H9 (cell line): ENCODE results near the gene ADARB2. TPM values are rescaled to one million over a fixed set of nuclear protein-coding genes. Genes with fewer than 3 reads are reported as not detected.

Experiments
- DNase-seq: peaks from one replicate; pipeline ENCODE4 v3.0.0-alpha.2; 2017
- H2AFZ ChIP-seq: one replicate; pipeline ENCODE4 v1.6.1; 2013; ENCODE audit warnings: mild to moderate bottlenecking, low read length, control low read depth, moderate library complexity
- H2AK5ac ChIP-seq: 2 replicates; pipeline ENCODE4 v1.6.1; 2013; ENCODE audit warnings: low read length, control low read depth, mixed read lengths; ENCODE audit not compliant: insufficient read length
- H2BK120ac ChIP-seq: one replicate; pipeline ENCODE4 v1.6.1; 2013; ENCODE audit warnings: low read depth, mild to moderate bottlenecking, low read length, control low read depth, inconsistent platforms; ENCODE audit not compliant: poor library complexity, severe bottlenecking
- H2BK12ac ChIP-seq: 2 replicates; pipeline ENCODE4 v1.6.1; 2013; ENCODE audit warnings: low read length, control low read depth, mixed read lengths, low read depth; ENCODE audit not compliant: insufficient read length
- H2BK15ac ChIP-seq: 2 replicates; pipeline ENCODE4 v1.6.1; 2013; ENCODE audit warnings: low read depth, low read length, control low read depth
- H2BK20ac ChIP-seq: one replicate; pipeline ENCODE4 v1.6.1; 2013; ENCODE audit warnings: low read depth, mild to moderate bottlenecking, low read length, control low read depth, inconsistent platforms; ENCODE audit not compliant: poor library complexity, severe bottlenecking
- H2BK5ac ChIP-seq: 2 replicates; pipeline ENCODE4 v1.6.1; 2013; ENCODE audit warnings: low read length, control low read depth, mixed read lengths; ENCODE audit not compliant: insufficient read length
- H3K14ac ChIP-seq: 2 replicates; pipeline ENCODE4 v1.6.1; 2013; ENCODE audit warnings: low read length, control low read depth; ENCODE audit not compliant: insufficient read depth
- H3K18ac ChIP-seq: 2 replicates; pipeline ENCODE4 v1.6.1; 2013; ENCODE audit warnings: low read depth, mild to moderate bottlenecking, mixed read lengths, low read length, control low read depth; ENCODE audit not compliant: insufficient read length
- H3K23ac ChIP-seq: 2 replicates; pipeline ENCODE4 v1.6.1; 2013; ENCODE audit warnings: low read length, control low read depth, mixed read lengths, low read depth; ENCODE audit not compliant: insufficient read length
- H3K23me2 ChIP-seq: 2 replicates; pipeline ENCODE4 v1.6.1; 2013; ENCODE audit warnings: low read depth, mild to moderate bottlenecking, mixed read lengths, low read length, control low read depth; ENCODE audit not compliant: insufficient read length, poor library complexity, severe bottlenecking
- H3K27ac ChIP-seq: 2 replicates; pipeline ENCODE4 v1.5.1; 2013; ENCODE audit warnings: low read length, control low read depth, mixed read lengths, low read depth; ENCODE audit not compliant: insufficient read length
- H3K27me3 ChIP-seq: 2 replicates; pipeline ENCODE4 v1.6.1; 2013; ENCODE audit warnings: low read length, control low read depth, inconsistent platforms; ENCODE audit not compliant: insufficient read depth
- H3K4ac ChIP-seq: 2 replicates; pipeline ENCODE4 v1.6.1; 2013; ENCODE audit warnings: low read depth, mild to moderate bottlenecking, control low read depth, inconsistent platforms, low read length, moderate library complexity
- H3K4me1 ChIP-seq: 2 replicates; pipeline ENCODE4 v1.6.1; 2013; ENCODE audit warnings: low read length, control low read depth, inconsistent platforms; ENCODE audit not compliant: insufficient read depth
- H3K4me2 ChIP-seq: 2 replicates; pipeline ENCODE4 v1.6.1; 2013; ENCODE audit warnings: low read length, control low read depth, mixed read lengths; ENCODE audit not compliant: insufficient read length, insufficient read depth
- H3K56ac ChIP-seq: 2 replicates; pipeline ENCODE4 v1.6.1; 2013; ENCODE audit warnings: low read depth, mild to moderate bottlenecking, mixed read lengths, low read length, control low read depth; ENCODE audit not compliant: insufficient read length
- H3K79me1 ChIP-seq: 2 replicates; pipeline ENCODE4 v1.6.1; 2013; ENCODE audit warnings: low read depth, mild to moderate bottlenecking, moderate library complexity, low read length, control low read depth, inconsistent platforms; ENCODE audit not compliant: insufficient read depth, poor library complexity, severe bottlenecking
- H3K79me2 ChIP-seq: 2 replicates; pipeline ENCODE4 v1.6.1; 2013; ENCODE audit warnings: low read length, control low read depth, inconsistent platforms; ENCODE audit not compliant: insufficient read depth
- H3K9ac ChIP-seq: 2 replicates; pipeline ENCODE4 v1.6.1; 2013; ENCODE audit warnings: low read length, control low read depth, mixed read lengths; ENCODE audit not compliant: insufficient read length; ENCODE audit errors: extremely low read depth
- H3K9me3 ChIP-seq: one replicate; pipeline ENCODE4 v1.6.1; 2013; ENCODE audit warnings: low read depth, low read length, inconsistent platforms; ENCODE audit not compliant: control insufficient read depth
- H3T11ph ChIP-seq: one replicate; pipeline ENCODE4 v1.6.1; 2013; ENCODE audit warnings: mild to moderate bottlenecking, low read length, control low read depth, inconsistent platforms
- H4K20me1 ChIP-seq: one replicate; pipeline ENCODE4 v1.6.1; 2013; ENCODE audit not compliant: control insufficient read depth, insufficient read length, insufficient read depth
- H4K5ac ChIP-seq: 2 replicates; pipeline ENCODE4 v1.6.1; 2013; ENCODE audit warnings: low read depth, mild to moderate bottlenecking, mixed read lengths, low read length, control low read depth; ENCODE audit not compliant: insufficient read length
- H4K8ac ChIP-seq: replicated peaks from 2 replicates; pipeline ENCODE4 v1.6.1; 2013; ENCODE audit warnings: low read length, control low read depth, mixed read lengths, low read depth; ENCODE audit not compliant: insufficient read length
- H4K91ac ChIP-seq: 2 replicates; pipeline ENCODE4 v1.6.1; 2013; ENCODE audit warnings: low read depth, mild to moderate bottlenecking, moderate library complexity, mixed read lengths, low read length, control low read depth; ENCODE audit not compliant: insufficient read length
- H3K27ac Mint-ChIP-seq, 3 experiments: 2 replicates in 2 of 3; 3 replicates in 1 of 3; pipeline ENCODE4 v1.8.0; 2020 to 2021; ENCODE audit warnings: mixed read lengths in 3 of 3, mild to moderate bottlenecking in 1 of 3, moderate library complexity in 1 of 3
- H3K27me3 Mint-ChIP-seq: 2 replicates; pipeline ENCODE4 v1.8.0; 2021; ENCODE audit warnings: low read depth, mild to moderate bottlenecking, moderate library complexity, mixed read lengths
- H3K36me3 Mint-ChIP-seq, 3 experiments: 2 replicates in 2 of 3; 3 replicates in 1 of 3; pipeline ENCODE4 v1.8.0; 2020 to 2021; ENCODE audit warnings: low read depth in 3 of 3, mixed read lengths in 3 of 3; ENCODE audit not compliant: insufficient read depth in 1 of 3
- H3K4me1 Mint-ChIP-seq, 2 experiments: 2 replicates each; pipeline ENCODE4 v1.8.0; 2020; ENCODE audit warnings: mixed read lengths in 2 of 2
- H3K4me3 Mint-ChIP-seq, 2 experiments: 2 replicates in 1 of 2; 3 replicates in 1 of 2; pipeline ENCODE4 v1.8.0; 2020 to 2021; ENCODE audit warnings: mild to moderate bottlenecking in 2 of 2, mixed read lengths in 2 of 2, moderate library complexity in 1 of 2
- H3K9me3 Mint-ChIP-seq, 2 experiments: 2 replicates in 1 of 2; 3 replicates in 1 of 2; pipeline ENCODE4 v1.8.0; 2020; ENCODE audit warnings: mild to moderate bottlenecking in 2 of 2, mixed read lengths in 2 of 2, moderate library complexity in 1 of 2
- CTCF ChIP-seq: fragments of 200-600 bp; sonication (generic); conservative IDR thresholded peaks from 3 replicates; pipeline ENCODE4 v1.8.0; 2021; ENCODE audit warnings: antibody characterized with exemption, mild to moderate bottlenecking
- WGBS: extraction: QIAGEN DNeasy Blood & Tissue Kit; methylation state at CpG from one replicate; pipeline ENCODE4 v1.1.7; 2013; ENCODE audit warnings: missing lambda C conversion rate, low lambda C conversion rate, mixed read lengths; ENCODE audit not compliant: insufficient read length; ENCODE audit errors: extremely low coverage; 5-methylcytosine and 5-hydroxymethylcytosine counted together
- total RNA-seq: library from RNA; stranded (reverse); gene quantifications from 2 replicates; pipeline ENCODE4 v1.2.1, GENCODE V29; 2021

ADARB2 gene
- total RNA-seq, 1 experiment from 2014 or later = 0.87 TPM

- Histone ChIP-seq H3K79me1 (no peaks in the 10 kb centered on the region), H2BK20ac (no peak overlapping the region), H2AFZ (no peak overlapping the region), H2BK120ac (no peak overlapping the region), H3K23me2 (no peaks in the 10 kb centered on the region), H3K9me3 (no peaks in the 10 kb centered on the region), H4K91ac (no peak overlapping the region), H3T11ph (no peak overlapping the region), H3K4me1 (no peaks in the 10 kb centered on the region), H4K5ac (no peak overlapping the region), H3K56ac (no peak overlapping the region), H3K4ac (no peak overlapping the region), H3K4me2 (no peak overlapping the region), H2BK12ac (no peak overlapping the region), H3K79me2 (no peaks in the 10 kb centered on the region), H4K8ac (no peak overlapping the region), H4K20me1 (no peaks in the 10 kb centered on the region), H3K14ac (no peak overlapping the region), H3K23ac (no peak overlapping the region), H2AK5ac (no peak overlapping the region), H3K9ac (no peak overlapping the region), H2BK5ac (no peak overlapping the region), H3K27ac (no peak overlapping the region), H3K27me3 (no peaks in the 10 kb centered on the region), H2BK15ac (no peak overlapping the region), H3K18ac (no peak overlapping the region)
- no peak overlapping the region for H3K4me3 Mint-ChIP-seq
- H3K4me1 Mint-ChIP-seq = peaks cover 11 to 18% of the 10 kb centered on the region in 2 experiments
- H3K9me3 Mint-ChIP-seq = no peaks in the 10 kb centered on the region
- no peaks in the 10 kb centered on the region; the same call in none of the 2 replicates for H3K27me3 Mint-ChIP-seq
- no peak for TF ChIP-seq CTCF
- no CpG with 5 or more reads among the region's 14 CpGs for WGBS
- no peak overlapping the region for H3K27ac Mint-ChIP-seq
- no peaks in the 10 kb centered on the region; a peak in 1 of 7 replicates for H3K36me3 Mint-ChIP-seq
- no peak for DNase-seq
These were observed 331.0 kb downstream of the ADARB2 start for GRCh38 chr10:1406132-1406966.
